LNCAP (cell line): ENCODE data around the gene ADAM15.

Experiments used
- CTCF ChIP-seq: fragments of 450-650 bp; IDR thresholded peaks from 2 replicates; pipeline ENCODE4 v1.5.1; 2017; ENCODE audit warnings: mild to moderate bottlenecking

ADAM15 gene

DNA sequence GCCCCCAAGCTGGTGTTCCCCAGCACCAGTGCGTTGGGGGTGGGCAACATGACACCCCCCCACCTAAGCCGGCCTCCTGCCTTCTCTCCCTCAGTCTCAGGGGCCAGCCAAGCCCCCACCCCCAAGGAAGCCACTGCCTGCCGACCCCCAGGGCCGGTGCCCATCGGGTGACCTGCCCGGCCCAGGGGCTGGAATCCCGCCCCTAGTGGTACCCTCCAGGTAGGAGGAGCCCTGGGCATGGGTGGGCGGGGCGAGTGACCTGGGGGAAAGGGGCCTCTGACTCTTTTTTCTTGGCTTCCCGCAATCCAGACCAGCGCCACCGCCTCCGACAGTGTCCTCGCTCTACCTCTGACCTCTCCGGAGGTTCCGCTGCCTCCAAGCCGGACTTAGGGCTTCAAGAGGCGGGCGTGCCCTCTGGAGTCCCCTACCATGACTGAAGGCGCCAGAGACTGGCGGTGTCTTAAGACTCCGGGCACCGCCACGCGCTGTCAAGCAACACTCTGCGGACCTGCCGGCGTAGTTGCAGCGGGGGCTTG, 11.1 kb downstream of the ADAM15 start:
- no peak for TF ChIP-seq CTCF

DNA sequence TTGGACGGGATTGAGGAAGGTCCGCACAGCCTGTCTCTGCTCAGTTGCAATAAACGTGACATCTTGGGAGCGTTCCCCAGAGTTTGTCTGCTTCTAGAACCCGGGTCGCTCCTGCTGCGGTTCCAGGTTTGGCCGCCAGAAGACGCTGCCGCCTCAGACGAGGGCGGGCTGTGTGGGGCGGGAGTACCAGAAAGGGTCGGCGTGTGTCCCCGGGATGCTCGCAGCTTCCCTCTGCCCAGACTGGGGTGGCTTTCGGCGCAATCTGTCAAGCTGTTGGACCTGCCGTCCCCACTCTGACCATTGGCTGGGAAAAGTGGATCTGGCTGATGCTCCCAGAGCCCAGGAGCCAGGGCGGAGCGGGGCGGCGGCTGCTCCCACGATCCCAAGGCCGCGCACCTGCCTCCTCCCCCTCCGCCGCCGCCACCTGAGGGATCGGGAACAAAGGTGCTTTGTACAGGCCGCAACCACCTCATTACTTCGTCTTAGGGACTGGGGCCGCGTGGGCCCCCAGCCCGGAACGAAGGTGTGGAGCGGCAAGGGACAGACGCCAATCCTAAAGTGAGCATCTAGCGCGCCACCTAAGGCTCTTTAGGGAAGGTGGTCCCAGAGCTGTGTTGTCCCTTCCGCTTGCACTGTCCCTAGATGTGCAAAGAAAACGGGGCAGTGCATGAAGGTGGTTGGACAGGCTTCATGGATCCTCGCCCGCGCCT, 11.7 kb downstream of the ADAM15 start:
- no peak for TF ChIP-seq CTCF

DNA sequence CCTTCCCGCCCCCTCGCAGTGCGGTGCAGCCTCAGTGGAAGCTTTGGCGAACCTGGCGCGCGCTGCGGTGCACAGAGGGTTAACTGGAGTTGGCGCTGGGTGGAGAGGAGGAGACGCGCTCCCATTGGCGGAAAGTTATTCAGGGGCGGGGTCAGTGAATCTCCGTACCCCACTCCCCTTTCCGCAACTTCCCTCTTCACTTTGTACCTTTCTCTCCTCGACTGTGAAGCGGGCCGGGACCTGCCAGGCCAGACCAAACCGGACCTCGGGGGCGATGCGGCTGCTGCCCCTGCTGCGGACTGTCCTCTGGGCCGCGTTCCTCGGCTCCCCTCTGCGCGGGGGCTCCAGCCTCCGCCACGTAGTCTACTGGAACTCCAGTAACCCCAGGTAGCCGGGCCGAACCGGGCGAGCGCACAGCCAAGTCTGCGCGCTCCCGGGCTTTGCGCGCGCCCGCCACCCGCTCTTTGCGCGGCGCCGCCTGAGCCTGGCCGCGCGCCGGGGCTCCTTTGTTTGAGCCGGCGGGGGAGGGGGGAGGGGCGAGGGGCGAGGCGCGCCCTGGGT, 12.5 kb downstream of the ADAM15 start, which contains the start of gene EFNA4:
TSS of gene EFNA4 (plus strand) at position 191 of the 561 bp plus-strand sequence. CDS start at position 275, 84 bp downstream.
- TF ChIP-seq CTCF: no peak

- no peak for TF ChIP-seq CTCF
Measured at GRCh38 chr1:155064111-155064831, 13.2 kb downstream of the ADAM15 start.

DNA sequence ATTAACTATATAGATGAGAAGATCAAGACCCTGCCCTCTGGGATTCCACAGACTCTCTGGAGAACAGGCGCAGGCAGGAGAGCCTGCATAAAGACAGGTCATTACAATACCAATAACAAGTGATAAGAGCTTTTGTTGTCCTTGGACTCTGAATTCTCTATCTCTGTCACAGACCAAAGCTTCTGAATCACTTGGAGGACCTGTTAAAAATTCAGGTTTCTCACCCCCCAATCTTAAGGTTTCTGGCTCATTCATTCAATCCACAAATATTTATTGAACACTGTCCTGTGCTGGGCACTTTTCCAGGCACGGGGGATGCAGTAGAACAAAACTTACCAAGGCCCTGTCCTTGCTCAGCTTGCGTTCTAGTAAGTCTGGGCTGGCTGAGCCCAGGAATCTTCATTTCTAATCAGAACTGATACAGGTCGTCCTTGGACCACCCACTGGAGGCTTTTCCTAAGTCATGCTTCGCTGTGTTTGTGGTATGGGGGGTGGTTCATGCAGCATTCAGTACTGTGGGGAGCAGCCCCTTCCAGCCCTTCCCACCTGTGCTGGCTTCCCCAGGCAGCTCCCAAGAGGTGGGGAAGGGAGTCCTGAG, 13.8 kb downstream of the ADAM15 start:
- no peak for TF ChIP-seq CTCF

- no peak for TF ChIP-seq CTCF
Measured at GRCh38 chr1:155066777-155067176, 15.7 kb downstream of the ADAM15 start.

- TF ChIP-seq CTCF: no peak
Measured at GRCh38 chr1:155068599-155068998, 17.5 kb downstream of the ADAM15 start.
